GM08714 (cell line): ENCODE data around the gene MUC15.

Source experiments
- H3K4me3 ChIP-seq: fragments of 200-500 bp; sonication (Bioruptor generic); 2 replicates; pipeline ENCODE4 v1.5.1; 2014; ENCODE audit warnings: mild to moderate bottlenecking, low read length, inconsistent platforms
- ZNF274 ChIP-seq: IDR thresholded peaks from 2 replicates; pipeline ENCODE4 v1.6.1; 2012; ENCODE audit warnings: mild to moderate bottlenecking, low read depth, low read length

The MUC15 gene

GRCh38 chr11:26549176-26549575, 22.9 kb downstream of the MUC15 start:
- TF ChIP-seq ZNF274 = no peak
- H3K4me3 ChIP-seq = no peak overlapping the region

DNA sequence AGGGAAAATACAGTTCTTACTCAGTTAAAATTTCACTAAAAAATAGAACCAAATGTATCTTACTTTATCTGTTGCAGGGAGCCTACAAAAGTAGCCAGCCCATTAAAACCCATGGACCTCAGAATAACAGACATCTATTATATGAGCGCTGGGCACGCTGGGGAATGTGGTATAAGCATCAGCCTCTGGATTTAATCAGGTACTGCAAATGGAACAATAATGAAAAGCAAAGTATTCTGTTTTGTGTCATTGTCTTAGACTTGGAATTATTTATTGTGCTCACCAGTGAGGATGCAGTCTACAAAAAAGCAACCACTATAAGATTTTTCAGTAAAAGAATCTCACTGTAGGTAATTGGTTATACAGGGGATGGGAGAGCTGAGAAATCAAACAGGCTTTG, 30.2 kb downstream of the MUC15 start:
- TF ChIP-seq ZNF274 = no peak
- H3K4me3 ChIP-seq = no peak overlapping the region

DNA sequence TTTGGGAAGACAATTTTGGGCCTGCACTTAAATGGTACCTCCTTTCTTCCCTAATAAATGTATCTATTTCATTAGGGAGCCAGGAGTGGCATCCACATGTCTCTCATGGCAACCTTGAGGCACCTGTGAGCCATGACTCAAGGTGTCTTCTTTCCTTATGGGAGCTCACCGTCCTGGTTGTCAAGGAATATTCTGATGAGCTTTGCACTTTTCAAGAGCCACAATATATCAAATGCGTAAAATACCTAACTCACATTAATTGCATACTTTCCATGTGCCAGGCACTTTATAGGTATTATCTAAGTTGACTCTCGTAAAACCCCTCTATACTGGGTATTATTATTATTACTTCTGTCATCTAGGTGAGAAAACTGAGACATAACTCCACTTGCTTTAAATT, 32.5 kb downstream of the MUC15 start:
- no peak for TF ChIP-seq ZNF274
- H3K4me3 ChIP-seq = no peak overlapping the region

GRCh38 chr11:26537341-26537740, 34.7 kb downstream of the MUC15 start:
- no peak overlapping the region for H3K4me3 ChIP-seq
- no peak for TF ChIP-seq ZNF274

DNA sequence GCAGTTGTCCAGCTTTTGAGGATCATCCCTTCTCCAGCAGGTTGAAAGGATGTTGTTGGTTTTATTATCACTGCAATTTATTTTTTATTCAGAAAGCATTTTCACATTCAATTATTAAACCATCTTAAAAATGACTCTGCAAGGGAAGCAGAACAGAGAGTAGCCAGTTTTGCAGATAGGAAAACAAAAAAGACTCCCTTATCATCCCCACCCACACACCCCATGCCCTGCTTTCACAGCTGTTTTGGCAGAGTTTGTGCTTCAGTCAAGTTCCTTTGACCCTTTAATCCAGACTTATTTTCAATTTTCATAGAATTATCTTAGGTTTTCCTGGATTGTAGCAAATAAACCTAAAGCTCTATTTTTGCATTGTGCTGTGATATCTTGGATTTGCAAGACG, 44.4 kb downstream of the MUC15 start:
- TF ChIP-seq ZNF274 = no peak
- no peak overlapping the region for H3K4me3 ChIP-seq

GRCh38 chr11:26522912-26523610, 49.0 kb downstream of the MUC15 start:
- no peak for TF ChIP-seq ZNF274
- H3K4me3 ChIP-seq = no peak overlapping the region

GRCh38 chr11:26519469-26519868, 52.6 kb downstream of the MUC15 start:
- no peak for TF ChIP-seq ZNF274
- H3K4me3 ChIP-seq = no peak overlapping the region

- no peak for TF ChIP-seq ZNF274
- H3K4me3 ChIP-seq = no peak overlapping the region
Measured at GRCh38 chr11:26512196-26512595, 59.9 kb downstream of the MUC15 start.

DNA sequence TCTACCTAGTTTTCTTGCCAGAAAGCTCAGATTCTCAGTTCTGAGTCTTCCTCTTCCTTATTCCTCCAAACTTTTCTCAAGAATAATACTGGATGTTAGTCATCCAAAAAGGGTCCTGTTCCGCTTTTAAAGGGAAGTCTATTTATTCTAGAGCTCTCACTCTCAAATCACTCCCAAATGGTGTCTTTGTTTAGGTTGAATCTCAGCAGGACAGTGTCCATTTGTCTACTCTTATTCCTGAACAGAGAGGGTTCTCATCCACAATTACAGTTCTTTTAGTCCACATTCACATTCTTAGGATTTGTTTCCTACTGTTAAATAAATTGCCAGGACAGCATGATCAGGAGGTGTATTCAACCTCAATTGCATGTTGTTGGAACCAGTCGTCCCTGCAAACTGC, 61.3 kb downstream of the MUC15 start:
- TF ChIP-seq ZNF274 = no peak
- no peak overlapping the region for H3K4me3 ChIP-seq

DNA sequence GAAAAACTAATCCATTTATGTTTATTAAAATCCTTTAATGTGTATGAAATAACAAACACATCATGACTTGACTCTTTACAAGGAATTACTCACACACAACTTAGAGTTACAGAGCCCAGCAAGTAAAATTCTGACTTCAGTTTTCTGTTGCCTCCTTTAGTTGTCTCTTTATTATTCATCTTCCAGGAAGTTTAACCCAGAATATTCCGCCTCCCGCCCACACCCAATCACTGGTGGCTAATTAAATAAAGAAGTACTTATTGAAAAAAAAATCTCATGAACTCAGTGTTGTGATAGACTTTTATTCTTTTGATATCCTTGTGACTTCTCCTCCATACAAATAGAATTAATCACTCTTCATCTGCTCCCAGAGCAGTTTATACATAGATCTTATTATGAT, 61.9 kb downstream of the MUC15 start:
- no peak for TF ChIP-seq ZNF274
- H3K4me3 ChIP-seq = no peak overlapping the region
